GM21367 (cell line): Measurements from ENCODE around the gene DOCK7.
"Not testable (repeated sequence)": the region's sequence is repeated elsewhere in the genome, so short reads cannot be mapped to it uniquely, and the experiment has no call there.

Experiments
- ATAC-seq: cut with Tn5 transposase; IDR thresholded peaks from one replicate; pipeline ENCODE4 v1.9.1; 2021; ENCODE audit not compliant: unreplicated experiment

The DOCK7 gene

DNA sequence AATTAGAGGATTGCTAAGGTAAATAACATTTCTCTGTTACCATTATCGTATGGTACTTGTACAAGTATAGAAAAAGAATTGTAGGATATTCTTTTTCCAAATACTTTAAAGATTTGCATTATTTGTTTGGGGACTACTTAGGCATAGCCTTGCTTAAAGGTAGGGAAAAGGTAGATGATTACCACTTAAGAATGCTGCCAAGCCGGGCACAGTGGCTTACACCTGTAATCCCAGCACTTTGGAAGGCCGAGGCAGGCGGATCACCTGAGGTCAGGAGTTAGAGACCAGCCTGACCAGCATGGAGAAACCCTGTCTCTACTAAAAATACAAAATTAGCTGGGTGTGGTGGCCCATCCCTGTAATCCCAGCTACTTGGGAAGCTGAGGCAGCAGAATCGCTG is 10.0 kb upstream of the DOCK7 start:
- not testable (repeated sequence) for ATAC-seq

DNA sequence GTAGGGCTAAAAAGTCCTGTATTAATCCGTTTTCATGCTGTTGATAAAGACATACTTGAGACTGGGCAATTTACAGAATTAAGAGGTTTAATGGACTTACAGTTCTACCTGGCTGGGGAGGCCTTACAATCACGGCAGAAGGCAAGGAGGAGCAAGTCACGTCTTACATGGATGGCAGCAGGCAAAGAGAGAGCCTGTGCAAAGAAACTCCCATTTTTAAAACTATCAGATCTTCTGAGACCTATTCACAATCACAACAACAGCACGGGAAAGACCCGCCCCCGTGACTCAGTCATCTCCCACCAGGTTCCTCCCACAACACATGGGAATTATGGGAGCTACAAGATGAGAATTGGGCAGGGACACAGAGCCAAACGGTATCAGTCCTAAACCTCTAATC is 6.3 kb upstream of the DOCK7 start:
- ATAC-seq = not testable (repeated sequence)

DNA sequence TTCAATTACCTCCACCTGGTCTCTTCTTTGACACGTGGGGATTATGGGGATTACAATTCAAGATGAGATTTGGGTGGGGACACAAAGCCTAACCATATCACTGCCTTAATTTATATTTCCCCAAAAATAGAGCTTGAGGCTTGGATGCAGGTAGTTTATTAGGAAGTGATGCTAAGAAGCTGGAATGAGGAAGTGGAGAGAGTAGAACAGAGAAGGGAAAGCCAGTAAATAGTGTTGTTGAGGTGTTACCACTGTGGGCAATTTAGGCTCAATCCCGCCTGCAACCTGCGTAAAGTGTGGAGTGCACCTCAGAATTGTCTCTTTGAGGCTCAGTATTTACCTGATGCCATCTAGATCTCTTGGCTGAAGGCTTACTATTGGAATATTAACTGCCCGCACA is 4.9 kb upstream of the DOCK7 start:
- ATAC-seq = no peak

DNA sequence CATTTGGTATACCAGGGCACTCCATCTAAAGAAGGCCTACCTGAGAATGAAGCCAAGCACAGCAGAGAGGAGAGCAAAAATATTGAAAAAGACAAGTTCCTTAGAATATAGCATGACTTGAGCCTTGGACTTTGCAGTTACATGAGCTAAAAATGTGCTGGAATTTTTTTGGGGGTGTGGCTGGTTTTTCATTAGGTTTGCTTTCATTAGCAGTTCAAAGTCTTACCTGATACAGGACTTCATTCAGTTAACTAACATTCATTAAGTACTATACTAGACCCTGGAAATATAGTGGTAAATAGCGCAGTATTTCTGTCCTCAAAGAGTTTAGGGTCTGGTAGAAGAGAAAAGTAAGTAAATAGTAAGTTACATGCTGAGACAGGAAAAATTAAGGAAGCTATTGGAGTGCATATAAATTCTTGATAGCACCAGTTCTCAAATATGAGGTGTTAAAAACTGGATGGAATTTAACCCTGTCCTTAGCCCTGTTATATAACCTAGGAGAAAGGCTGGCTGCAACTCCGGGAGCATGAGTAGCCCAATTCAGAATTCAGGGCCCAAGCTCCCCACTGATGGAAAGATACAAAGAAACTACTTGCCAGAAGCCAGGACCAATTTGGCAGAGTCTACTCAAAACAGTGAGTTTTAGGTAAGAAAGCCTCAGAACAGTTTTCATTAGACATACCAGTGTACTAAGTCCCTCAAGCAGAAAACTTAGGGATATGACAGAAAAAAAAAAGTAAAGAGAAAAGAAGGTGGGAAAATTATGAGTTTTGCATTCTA is 3.1 kb upstream of the DOCK7 start:
- no peak for ATAC-seq

DNA sequence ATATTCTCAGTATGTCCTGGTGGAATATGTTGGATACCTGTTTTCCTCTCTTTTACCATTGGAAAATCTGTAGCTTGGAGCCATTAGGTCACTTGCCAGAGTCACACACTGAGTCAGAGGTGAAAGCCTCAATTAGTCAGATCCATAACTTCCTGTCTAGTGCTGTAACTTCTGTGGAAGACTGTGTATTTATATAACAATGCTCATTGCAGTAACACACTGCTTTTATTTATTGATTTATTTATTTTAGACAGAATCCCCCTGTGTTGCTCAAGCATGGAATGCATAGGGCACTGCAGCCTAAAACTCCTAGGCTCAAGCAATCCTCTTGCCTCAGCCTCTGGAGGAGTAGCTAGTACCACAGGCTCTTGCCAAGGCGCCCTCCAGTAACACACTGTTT is 1.3 kb upstream of the DOCK7 start:
- ATAC-seq = no peak

DNA sequence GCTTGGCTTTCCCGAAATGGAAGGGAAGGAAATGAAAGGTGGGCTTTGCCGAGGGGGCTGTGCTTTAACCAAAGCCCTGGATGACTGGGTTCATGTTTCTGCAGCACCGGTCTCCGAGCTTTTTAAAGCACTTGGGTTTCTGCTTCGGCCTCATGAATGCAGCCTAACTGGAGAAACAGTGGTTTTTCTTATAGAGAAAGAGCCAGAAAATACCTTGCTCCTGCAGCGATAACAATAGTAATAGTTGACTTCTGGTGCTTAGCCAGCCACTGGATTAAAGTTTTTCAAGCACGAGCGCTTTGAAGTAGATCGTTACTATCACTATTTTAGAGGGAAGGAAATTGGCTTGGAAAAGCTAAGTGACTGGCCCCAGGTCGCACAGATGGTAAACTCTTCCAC is 500 bp upstream of the DOCK7 start:
- peak; percentile 5 for ATAC-seq

DNA sequence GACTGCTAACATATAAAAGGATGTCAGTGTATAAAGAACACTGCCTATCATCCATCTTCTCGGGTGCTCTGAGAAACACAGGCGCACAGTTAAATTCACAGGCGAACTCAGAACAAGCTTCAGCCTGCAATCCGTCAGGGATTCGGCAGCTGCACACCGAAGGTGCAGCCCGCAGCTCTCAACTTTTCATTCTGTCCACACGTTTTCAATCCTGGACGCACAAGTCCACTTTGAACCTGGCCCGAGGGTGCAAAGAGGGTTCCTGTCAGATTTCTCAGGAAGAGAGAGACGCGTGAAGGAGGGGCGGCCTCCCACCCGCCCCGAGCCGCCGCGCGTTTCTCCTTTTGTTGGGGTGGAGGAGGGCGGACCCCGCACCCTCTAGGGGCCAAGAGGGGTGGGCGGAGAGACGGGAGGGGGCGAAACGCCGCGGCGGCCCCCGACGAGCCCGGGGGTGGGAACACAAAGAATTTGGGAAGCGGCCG is 724 bp downstream of the DOCK7 start:
- ATAC-seq = peak; percentile 30

DNA sequence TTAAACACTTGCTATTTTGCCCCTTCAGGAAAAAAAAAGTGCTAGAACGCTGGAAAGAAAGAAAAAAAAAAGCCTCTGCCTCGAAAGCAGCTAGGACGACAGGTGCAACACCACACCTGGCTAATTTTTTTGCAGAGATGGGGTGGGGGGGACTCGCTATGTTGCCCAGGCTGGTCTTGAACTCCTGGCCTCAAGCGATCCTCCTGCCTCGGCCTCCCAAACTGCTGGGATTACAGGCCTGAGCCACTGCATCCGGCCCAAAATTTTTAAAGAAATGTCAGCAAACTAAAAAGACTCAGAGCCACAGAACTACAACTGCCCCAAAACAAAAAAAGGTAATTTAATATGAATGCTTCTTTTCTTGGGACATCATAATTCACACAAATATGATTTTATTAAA is 1.4 kb downstream of the DOCK7 start:
- no peak for ATAC-seq

DNA sequence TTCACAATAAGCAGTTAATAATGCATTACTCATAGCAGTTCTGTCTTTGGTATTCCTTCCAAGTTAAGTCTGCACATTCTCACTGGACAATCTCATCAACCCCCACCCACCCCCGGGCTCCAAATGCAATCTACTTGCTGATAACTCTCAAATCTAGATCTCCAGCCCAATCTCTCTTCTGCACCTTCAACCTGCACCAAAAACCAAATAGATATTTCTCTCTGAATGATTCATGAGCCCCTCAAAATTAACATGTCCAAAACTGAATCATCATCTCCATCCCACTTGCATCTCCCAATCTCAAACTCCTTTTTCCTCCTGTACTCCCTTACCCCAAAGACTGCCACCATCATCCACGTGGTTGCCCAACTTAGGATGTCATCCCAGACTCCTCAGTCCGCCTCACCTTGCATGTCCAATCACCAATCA is 2.7 kb downstream of the DOCK7 start:
- ATAC-seq = no peak

DNA sequence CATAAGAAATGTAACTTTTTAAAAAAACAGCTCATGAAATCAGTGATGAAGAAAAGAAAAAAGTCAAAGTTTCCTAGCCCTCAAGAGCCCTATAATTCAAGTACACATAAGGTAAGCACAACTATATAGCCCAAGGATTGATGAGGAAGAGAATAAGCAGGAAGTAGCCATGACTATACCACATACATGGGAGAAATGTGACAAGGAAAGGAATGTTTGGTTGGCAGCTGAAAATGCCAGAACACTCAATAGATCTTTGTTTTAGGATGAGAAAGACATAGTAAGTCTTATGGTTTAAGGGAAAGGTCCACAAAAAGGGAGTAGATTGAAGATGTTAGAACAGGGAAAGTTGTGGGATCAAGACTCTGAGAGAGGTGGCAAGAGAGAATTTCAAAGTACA is 5.7 kb downstream of the DOCK7 start:
- ATAC-seq = no peak

DNA sequence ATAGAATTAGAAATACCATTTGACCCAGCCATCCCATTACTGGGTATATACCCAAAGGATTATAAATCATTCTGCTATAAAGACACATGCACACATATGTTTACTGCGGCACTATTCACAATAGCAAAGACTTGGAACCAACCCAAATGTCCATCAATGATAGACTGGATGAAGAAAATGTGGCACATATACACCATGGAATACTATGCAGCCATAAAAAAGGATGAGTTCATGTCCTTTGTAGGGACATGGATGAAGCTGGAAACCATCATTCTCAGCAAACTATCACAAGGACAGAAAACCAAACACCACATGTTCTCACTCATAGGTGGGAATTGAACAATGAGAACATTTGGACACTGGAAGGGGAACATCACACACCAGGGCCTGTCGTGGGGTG is 7.2 kb downstream of the DOCK7 start:
- not testable (repeated sequence) for ATAC-seq

DNA sequence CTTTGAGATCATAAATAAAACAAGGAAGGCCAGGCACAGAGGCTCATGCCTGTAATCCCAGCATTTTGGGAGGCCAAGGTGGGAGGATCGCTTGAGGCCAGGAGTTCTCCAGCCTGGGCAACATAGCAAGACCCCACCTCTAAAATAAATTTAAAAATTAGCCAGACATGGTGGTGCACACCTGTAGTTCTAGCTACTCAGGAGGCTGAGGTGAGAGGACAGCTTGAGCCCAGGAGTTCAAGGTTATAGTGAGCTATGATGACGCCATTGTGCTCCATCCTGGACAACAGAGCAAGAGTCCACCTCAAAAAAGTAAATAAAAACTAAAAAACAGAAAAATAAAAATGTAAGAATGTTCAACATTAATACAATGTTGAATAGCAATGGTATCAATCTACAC is 10.4 kb downstream of the DOCK7 start:
- ATAC-seq = not testable (repeated sequence)

DNA sequence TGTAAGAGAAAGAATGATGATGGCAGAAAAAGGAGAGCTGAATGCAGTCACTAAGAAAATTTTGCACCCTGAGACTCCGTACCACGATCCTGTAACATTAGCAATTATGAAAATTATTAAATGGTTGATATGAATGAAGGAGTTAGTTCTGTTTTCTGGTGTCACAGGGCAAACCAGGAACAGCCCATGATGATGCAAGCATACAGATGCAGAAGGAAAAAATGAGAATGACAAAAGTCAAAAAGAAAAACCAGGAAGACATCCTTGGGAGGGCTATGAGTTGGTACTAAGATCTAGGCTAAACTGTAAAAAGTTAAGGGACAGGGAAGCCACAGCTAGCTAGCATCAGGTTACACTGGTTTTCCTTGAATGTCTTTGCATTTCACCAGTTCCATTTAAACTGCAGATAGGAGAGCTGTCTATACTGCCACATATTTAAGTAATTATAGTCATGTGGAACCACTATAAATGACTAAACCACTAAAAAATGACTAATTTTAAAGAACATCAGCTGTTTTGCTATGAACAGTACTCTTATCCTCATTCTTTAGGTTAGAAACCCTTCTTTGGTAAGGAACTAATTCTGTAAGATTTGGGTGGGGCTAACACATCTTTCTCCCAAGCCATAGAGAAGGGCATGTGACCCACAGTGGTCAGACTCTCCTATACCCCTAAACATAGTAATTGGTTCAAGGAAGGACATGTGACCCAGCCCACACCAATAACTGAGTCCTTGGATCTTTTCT is 11.4 kb downstream of the DOCK7 start:
- no peak for ATAC-seq

DNA sequence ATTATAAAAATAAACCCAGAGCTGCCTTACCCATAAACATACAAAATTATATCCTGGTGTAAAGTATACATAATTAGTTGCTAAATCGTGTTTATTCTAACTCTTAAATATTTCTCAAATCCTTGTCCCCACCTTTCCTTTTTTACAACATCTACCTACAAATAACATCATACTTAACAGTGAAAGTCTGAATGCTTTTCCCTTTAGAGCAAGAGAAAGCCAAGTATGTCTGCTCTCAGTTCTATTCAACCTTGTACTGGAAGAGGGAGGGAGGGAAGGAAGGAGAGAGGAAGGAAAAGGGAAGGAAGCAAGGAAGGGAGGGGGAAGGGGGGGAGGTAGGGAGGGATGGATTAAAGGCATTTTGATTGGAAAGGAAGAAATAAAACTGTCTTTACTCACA is 14.6 kb downstream of the DOCK7 start:
- no peak for ATAC-seq

DNA sequence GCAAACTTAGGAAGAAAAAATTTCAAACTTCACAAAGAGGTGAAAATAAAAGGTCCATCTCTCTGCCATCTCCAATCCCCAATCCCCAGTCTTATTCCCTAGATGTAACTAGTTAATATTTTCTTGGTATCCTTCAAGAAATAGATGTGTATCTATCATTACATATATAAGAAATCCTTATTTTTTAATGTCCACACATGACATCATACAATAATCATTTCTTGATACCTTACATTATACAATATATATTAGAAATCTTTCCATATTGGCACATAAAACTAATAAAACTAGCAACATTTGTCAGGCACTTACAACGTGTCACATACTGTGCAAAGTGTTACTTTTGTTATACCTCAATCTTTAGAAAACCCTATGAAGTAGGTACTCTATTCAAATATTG is 16.2 kb downstream of the DOCK7 start:
- no peak for ATAC-seq

DNA sequence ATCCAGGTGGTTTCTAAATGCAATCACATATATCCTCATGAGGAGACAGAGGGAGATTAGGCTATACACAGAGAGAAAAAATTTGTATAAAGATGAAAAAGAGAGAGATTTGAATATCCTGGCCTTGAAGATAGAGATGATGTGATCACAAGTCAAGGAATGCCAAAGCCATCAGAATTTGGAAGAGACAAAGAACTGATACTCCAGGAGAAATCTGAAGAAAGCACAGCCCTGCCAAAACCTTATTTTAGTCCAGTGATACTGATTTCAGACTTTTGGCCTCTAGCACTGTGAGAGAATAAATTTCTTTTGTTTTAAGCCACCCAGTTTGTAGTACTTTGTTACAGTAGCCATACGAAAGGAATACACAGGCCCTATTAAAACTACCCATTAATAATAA is 33.4 kb downstream of the DOCK7 start:
- no peak for ATAC-seq

DNA sequence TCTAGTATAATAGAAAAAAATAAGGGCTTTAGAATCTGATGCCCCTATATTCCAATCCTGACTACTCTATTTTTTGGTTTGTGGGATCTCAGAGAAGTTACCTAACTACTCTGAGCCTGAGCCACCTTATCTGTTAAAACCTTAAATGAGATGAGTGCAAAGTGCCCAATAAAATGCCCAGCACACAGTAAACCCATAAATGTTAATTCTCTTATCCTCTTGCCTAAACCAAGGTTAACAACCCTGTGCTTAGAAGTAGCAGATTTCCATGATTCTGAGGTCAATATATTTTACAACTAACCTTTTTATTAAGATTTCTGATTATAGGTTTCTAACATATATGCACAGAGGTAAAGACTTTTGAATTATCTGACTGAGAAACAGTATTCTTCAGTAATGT is 35.8 kb downstream of the DOCK7 start:
- no peak for ATAC-seq

DNA sequence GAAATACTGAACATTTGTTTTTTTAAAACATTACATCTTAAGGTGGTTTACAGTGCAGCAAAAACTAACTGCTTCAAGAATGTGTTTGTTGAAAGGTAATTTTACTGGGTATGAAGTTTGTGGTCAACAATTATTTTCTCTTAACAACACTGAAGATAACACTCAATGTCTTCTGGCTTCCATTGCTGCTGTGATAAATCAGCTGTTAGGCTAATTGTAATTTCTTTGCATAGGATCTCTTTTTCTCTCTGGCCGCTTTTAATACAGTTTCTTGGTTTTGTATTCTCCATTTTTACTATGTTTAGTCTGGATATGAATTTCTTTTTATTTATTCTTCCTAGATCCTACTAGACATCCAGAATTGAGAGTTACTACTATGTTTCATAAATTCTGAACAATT is 44.9 kb downstream of the DOCK7 start:
- no peak for ATAC-seq

DNA sequence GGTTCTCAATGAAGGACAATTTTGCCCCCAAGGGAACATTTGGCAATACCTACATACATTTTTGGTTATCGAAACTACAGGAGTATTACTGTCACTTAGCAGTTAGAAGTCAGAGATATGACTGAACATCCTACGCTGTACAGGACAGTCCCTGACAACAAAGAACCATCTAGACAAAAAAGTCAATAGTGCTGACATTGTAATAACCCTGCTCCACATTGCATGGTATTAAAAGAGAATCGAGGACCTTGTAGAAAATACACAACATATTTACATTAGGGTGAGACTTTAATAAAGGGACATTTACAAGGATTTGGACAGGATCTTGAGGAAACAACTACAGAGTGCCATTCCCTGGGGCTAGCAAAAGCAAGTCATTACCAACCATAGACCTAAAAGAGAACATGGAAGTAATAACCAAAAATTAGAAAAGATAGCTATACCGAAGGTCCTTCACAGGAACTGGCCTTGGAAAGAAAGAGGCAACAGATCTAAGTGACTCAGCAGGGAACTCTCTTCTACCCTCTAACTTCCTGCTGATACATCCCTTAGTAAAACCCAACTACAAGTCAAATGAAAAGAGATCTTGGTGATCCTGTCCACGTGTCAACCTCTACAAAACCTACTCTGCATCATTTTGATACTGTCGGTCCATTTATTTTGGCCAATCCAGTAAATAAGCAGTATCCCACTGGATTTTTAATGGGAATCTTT is 50.6 kb downstream of the DOCK7 start:
- no peak for ATAC-seq

DNA sequence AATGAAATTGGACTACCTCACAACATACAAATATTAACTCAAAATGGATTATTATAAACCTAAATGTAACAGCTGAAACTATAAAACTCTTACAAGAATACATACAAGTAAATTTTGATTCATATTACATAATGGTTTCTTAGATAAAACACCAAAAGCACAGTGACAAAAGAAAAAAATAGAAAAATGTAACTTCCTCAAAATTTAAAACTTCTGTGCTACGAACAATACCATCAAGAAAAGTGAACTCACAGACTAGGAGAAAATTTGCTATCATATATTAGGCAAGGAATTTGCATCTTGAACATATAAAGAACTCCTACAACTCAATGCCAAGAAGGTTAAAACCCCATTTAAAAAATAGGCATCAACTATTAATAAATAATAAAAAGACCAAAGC is 59.7 kb downstream of the DOCK7 start:
- ATAC-seq = no peak

DNA sequence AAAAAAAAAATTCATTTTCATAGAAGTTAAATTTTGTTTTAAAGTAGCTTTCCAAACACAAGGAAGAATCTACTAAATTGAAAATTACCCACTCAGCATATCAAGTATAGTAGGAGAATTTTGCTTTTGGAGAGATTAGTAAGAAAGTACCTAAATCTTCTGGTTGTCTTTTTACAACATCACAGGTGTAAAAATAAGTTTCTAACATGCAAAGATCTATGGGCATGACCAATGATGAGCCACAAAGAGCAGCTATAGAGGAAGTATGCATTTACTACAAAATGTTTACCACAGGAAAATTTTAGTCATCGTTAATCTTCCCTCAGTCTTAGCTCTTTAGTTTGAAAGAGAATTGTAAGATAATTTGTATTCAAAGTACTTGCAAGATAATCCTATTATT is 62.8 kb downstream of the DOCK7 start:
- ATAC-seq = no peak

DNA sequence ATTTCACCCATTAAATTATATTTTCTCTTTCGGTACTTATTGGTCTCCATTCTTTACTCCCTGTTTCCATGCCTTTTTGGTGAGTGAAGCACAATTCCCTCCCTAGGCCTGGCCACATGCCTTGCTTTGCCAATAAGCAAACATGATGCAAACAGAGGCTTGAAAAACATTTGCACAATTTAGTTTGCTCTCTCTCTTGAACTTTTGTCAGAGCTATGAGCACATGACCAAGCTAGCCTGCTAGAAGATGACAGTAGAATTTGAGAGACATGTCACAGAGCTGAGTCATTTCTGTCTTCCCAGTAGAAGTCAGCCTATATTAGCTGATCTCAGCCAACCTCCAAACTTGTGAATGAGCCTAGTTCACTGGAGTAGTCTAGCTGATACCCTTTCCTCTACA is 66.3 kb downstream of the DOCK7 start:
- peak; percentile 91 for ATAC-seq
